HepG2 (cell line): ENCODE data around the gene SLC2A2. TPM values are rescaled to one million over a fixed set of nuclear protein-coding genes. Genes with fewer than 3 reads are reported as not detected.

ENCODE experiments used
- HNRNPLL ChIP-seq: fragments of 200-400 bp; formaldehyde crosslinking; IDR thresholded peaks from 2 replicates; pipeline ENCODE4 v1.6.1; 2017; ENCODE audit warnings: mild to moderate bottlenecking, low read depth, low read length; ENCODE audit not compliant: poor library complexity, severe bottlenecking
- HNRNPUL1 ChIP-seq: fragments of 200-400 bp; formaldehyde crosslinking; IDR thresholded peaks from 2 replicates; pipeline ENCODE4 v1.6.1; 2017; ENCODE audit warnings: low read depth, mild to moderate bottlenecking, low read length, moderate library complexity
- PRMT3 ChIP-seq: sonication (generic); formaldehyde crosslinking; IDR thresholded peaks from 2 replicates; pipeline ENCODE4 v1.8.1; 2022; ENCODE audit warnings: low read depth, mild to moderate bottlenecking, moderate library complexity, missing genetic modification reagents, borderline replicate concordance
- SUZ12 ChIP-seq: fragments of 150-350 bp; IDR thresholded peaks from 2 replicates; pipeline ENCODE4 v1.6.1; 2014; ENCODE audit warnings: low read depth, low read length
- U2AF2 ChIP-seq: fragments of 200-400 bp; formaldehyde crosslinking; IDR thresholded peaks from 2 replicates; pipeline ENCODE4 v1.6.1; 2017; ENCODE audit warnings: low read depth, mild to moderate bottlenecking, low read length
- ZFP41 ChIP-seq: sonication (generic); formaldehyde crosslinking; IDR thresholded peaks from 2 replicates; pipeline ENCODE4 v1.4.0; 2020; ENCODE audit warnings: mild to moderate bottlenecking, missing genetic modification reagents, borderline replicate concordance
- ZNF547 ChIP-seq: sonication (generic); formaldehyde crosslinking; IDR thresholded peaks from 2 replicates; pipeline ENCODE4 v1.5.1; 2020; ENCODE audit warnings: mild to moderate bottlenecking, missing genetic modification reagents
- ZNF720 ChIP-seq: sonication (generic); formaldehyde crosslinking; IDR thresholded peaks from 2 replicates; pipeline ENCODE4 v1.4.0; 2020; ENCODE audit warnings: missing genetic modification reagents
- polyA plus RNA-seq, 8 experiments: library from polyadenylated mRNA; depleted of rRNA in 3 of 8; stranded (reverse) in 7 of 8; unstranded in 1 of 8; fragments of >200 nt; fragmentation: Illumina TruSeq in 4 of 8; extraction: Trizol in 4 of 8; gene quantifications; 2 replicates each; pipeline versions ENCODE4 v1.2.1 to v1.2.3, GENCODE V29; 2011 to 2016; ENCODE audit warnings: low read depth in 4 of 8, missing spikeins in 1 of 8, mixed read lengths in 1 of 8; ENCODE audit not compliant: insufficient read depth in 1 of 8
- total RNA-seq, 5 experiments: library from RNA; depleted of rRNA; stranded (reverse); fragments of >200 nt; fragmentation: Illumina TruSeq; extraction: Trizol; gene quantifications; 2 replicates each; pipeline ENCODE4 v1.2.3, GENCODE V29; 2016; ENCODE audit warnings: low read depth in 1 of 5
- TF ChIP-seq, protein P1 (sequence below): sonication (generic); formaldehyde crosslinking; IDR thresholded peaks from 2 replicates; pipeline ENCODE4 v1.5.1; 2020; ENCODE audit warnings: missing genetic modification reagents, mild to moderate bottlenecking, borderline replicate concordance
- TF ChIP-seq, protein P2 (sequence below): sonication (generic); formaldehyde crosslinking; IDR thresholded peaks from 2 replicates; pipeline ENCODE4 v1.5.0; 2020; ENCODE audit warnings: missing genetic modification reagents
- TF ChIP-seq, protein P3 (sequence below): sonication (generic); formaldehyde crosslinking; IDR thresholded peaks from 2 replicates; pipeline ENCODE4 v1.4.0; 2020; ENCODE audit warnings: missing genetic modification reagents
- TF ChIP-seq, protein P4 (sequence below): sonication (generic); formaldehyde crosslinking; conservative IDR thresholded peaks from 2 replicates; pipeline ENCODE4 v1.8.0; 2022; ENCODE audit warnings: low read depth, missing genetic modification reagents
- TF ChIP-seq, protein P5 (sequence below): sonication (generic); formaldehyde crosslinking; IDR thresholded peaks from 2 replicates; pipeline ENCODE4 v1.4.0; 2020; ENCODE audit warnings: mild to moderate bottlenecking, missing genetic modification reagents
- TF ChIP-seq, protein P6 (sequence below): IDR thresholded peaks from 2 replicates; pipeline ENCODE4 v1.6.1; 2016; ENCODE audit warnings: missing genetic modification reagents, missing compliant biosample characterization

Gene SLC2A2
- total and polyA plus RNA-seq, 2 of the 13 experiments (the other 11 are each of a cell fraction or from before 2014, with no cell fraction given) = 19.5 to 23.2 TPM

DNA sequence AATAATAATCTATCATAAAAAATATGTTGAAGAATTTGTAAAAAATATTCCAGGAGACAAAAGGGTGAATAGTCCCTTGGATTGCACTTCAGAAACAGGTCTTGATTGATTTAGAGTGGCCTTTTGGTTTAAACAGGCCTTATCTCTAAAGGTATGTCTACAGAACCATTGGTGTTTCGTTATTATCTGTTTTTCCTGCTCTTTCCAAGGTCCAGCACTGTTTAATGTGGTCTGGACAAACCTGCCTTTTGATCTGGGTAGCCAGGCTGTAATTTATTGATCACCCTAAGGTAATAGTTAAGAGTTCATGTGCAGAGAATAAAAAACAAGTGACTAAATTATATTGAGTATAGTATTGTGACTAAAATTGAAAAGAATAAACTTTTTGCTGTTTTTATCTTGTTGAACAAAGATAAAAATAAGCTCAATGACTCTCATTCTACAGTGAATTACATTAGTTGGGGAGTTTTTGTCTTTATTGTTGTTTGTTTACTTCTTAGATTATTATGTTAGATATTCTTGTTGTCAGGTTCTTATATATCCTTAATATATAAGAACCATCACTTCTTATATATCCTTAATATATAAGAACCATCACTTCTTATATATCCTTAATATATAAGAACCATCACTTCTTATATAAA, 25.1 kb downstream of the SLC2A2 start (continued):
- TF ChIP-seq U2AF2 (no peak), PRMT3 (CRISPR knock-in tag) (no peak), ZNF720 (CRISPR knock-in tag) (no peak), ZFP41 (CRISPR knock-in tag) (no peak), ZNF547 (no peak), HNRNPLL (no peak), HNRNPUL1 (no peak), SUZ12 (no peak)
- TF ChIP-seq, protein P1, sequence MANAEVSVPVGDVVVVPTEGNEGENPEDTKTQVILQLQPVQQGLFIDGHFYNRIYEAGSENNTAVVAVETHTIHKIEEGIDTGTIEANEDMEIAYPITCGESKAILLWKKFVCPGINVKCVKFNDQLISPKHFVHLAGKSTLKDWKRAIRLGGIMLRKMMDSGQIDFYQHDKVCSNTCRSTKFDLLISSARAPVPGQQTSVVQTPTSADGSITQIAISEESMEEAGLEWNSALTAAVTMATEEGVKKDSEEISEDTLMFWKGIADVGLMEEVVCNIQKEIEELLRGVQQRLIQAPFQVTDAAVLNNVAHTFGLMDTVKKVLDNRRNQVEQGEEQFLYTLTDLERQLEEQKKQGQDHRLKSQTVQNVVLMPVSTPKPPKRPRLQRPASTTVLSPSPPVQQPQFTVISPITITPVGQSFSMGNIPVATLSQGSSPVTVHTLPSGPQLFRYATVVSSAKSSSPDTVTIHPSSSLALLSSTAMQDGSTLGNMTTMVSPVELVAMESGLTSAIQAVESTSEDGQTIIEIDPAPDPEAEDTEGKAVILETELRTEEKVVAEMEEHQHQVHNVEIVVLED (CRISPR knock-in tag) = no peak
- TF ChIP-seq, protein P2, sequence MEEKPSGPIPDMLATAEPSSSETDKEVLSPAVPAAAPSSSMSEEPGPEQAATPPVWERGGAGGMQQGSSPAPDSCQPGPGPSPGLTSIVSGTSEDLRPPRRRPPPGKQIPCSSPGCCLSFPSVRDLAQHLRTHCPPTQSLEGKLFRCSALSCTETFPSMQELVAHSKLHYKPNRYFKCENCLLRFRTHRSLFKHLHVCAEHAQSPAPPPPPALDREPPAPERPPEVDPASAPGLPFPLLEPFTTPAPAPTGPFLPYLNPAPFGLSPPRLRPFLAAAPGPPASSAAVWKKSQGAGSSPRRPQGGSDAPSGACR = no peak
- TF ChIP-seq, protein P3, sequence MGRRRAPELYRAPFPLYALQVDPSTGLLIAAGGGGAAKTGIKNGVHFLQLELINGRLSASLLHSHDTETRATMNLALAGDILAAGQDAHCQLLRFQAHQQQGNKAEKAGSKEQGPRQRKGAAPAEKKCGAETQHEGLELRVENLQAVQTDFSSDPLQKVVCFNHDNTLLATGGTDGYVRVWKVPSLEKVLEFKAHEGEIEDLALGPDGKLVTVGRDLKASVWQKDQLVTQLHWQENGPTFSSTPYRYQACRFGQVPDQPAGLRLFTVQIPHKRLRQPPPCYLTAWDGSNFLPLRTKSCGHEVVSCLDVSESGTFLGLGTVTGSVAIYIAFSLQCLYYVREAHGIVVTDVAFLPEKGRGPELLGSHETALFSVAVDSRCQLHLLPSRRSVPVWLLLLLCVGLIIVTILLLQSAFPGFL (CRISPR knock-in tag) = no peak
- TF ChIP-seq, protein P4, sequence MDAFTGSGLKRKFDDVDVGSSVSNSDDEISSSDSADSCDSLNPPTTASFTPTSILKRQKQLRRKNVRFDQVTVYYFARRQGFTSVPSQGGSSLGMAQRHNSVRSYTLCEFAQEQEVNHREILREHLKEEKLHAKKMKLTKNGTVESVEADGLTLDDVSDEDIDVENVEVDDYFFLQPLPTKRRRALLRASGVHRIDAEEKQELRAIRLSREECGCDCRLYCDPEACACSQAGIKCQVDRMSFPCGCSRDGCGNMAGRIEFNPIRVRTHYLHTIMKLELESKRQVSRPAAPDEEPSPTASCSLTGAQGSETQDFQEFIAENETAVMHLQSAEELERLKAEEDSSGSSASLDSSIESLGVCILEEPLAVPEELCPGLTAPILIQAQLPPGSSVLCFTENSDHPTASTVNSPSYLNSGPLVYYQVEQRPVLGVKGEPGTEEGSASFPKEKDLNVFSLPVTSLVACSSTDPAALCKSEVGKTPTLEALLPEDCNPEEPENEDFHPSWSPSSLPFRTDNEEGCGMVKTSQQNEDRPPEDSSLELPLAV (CRISPR knock-in tag) = no peak
- TF ChIP-seq, protein P5, sequence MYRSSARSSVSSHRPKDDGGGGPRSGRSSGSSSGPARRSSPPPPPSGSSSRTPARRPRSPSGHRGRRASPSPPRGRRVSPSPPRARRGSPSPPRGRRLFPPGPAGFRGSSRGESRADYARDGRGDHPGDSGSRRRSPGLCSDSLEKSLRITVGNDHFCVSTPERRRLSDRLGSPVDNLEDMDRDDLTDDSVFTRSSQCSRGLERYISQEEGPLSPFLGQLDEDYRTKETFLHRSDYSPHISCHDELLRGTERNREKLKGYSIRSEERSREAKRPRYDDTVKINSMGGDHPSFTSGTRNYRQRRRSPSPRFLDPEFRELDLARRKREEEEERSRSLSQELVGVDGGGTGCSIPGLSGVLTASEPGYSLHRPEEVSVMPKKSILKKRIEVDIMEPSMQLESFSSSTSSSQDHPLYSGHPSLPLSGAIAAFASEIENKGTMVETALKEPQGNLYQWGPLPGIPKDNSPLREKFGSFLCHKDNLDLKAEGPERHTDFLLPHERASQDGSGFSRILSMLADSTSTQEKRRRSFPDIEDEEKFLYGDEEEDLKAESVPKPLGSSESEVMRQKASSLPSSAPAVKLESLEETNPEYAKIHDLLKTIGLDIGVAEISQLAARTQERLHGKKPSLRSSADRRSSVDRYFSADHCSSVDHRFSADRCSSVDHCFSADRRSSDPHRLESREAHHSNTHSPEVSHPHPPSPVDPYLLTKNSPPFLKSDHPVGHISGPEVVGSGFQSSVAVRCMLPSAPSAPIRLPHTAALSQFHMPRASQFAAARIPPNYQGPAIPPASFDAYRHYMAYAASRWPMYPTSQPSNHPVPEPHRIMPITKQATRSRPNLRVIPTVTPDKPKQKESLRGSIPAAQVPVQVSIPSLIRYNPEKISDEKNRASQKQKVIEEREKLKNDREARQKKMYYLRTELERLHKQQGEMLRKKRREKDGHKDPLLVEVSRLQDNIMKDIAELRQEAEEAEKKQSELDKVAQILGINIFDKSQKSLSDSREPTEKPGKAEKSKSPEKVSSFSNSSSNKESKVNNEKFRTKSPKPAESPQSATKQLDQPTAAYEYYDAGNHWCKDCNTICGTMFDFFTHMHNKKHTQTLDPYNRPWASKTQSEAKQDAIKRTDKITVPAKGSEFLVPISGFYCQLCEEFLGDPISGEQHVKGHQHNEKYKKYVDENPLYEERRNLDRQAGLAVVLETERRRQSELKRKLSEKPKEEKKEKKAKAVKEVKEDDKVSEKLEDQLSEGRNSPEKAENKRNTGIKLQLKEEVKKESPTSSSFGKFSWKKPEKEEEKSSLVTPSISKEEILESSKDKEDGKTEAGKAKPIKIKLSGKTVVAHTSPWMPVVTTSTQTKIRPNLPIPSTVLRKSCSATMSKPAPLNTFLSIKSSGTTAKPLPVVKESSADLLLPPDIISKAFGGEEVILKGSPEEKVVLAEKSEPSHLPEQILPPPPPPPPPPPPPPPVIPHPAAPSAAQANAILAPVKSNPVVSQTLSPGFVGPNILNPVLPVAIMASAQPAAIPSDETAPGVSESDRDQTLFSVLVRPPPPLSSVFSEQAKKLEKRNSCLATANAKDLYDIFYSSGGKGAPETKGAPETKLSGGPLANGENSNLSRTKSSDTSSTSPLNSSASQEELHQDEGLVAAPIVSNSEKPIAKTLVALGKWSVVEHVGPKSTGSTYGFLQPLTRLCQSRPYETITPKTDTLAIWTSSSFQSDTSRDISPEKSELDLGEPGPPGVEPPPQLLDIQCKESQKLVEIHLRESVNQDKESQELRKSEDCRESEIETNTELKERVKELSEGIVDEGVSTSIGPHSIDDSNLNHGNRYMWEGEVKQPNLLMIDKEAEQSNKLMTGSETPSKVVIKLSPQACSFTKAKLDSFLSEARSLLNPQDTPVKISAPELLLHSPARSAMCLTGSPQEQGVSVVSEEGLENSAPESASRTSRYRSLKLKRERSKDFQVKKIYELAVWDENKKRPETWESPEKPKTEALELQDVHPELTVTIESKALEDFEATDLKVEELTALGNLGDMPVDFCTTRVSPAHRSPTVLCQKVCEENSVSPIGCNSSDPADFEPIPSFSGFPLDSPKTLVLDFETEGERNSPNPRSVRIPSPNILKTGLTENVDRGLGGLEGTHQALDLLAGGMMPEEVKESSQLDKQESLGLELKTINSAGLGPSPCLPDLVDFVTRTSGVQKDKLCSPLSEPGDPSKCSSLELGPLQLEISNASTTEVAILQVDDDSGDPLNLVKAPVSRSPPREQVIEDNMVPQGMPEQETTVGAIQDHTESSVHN (CRISPR knock-in tag) = no peak
- TF ChIP-seq, protein P6, sequence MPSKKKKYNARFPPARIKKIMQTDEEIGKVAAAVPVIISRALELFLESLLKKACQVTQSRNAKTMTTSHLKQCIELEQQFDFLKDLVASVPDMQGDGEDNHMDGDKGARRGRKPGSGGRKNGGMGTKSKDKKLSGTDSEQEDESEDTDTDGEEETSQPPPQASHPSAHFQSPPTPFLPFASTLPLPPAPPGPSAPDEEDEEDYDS (CRISPR knock-in tag) = peak; percentile 66
